Neural progenitor cell (in vitro differentiated cells): ENCODE results near the gene NIBAN1. TPM values are rescaled to one million over a fixed set of nuclear protein-coding genes. Genes with fewer than 3 reads are reported as not detected.

Experiments
- DNase-seq: peaks from one replicate; pipeline ENCODE4 v3.0.0-alpha.2; 2016; ENCODE audit warnings: low spot score
- H2AFZ ChIP-seq: fragments of 200-600 bp; sonication (generic); replicated peaks from 2 replicates; pipeline ENCODE4 v1.6.1; 2016; ENCODE audit warnings: antibody characterized with exemption
- H3F3A ChIP-seq: fragments of 200-600 bp; sonication (generic); 2 replicates; pipeline ENCODE4 v1.6.1; 2016; ENCODE audit warnings: antibody characterized with exemption, low read depth
- H3K27ac ChIP-seq: fragments of 200-600 bp; sonication (generic); 2 replicates; pipeline ENCODE4 v1.5.1; 2016; ENCODE audit warnings: mild to moderate bottlenecking
- H3K27me3 ChIP-seq: fragments of 200-600 bp; sonication (generic); 2 replicates; pipeline ENCODE4 v1.6.1; 2016; ENCODE audit warnings: mild to moderate bottlenecking, moderate library complexity
- H3K36me3 ChIP-seq: fragments of 200-600 bp; sonication (generic); 2 replicates; pipeline ENCODE4 v1.5.1; 2016
- H3K4me1 ChIP-seq: fragments of 200-600 bp; sonication (generic); 2 replicates; pipeline ENCODE4 v1.6.1; 2016; ENCODE audit warnings: mixed run types
- H3K4me2 ChIP-seq: fragments of 200-600 bp; sonication (generic); 2 replicates; pipeline ENCODE4 v1.6.1; 2016
- H3K4me3 ChIP-seq: fragments of 200-600 bp; sonication (generic); 2 replicates; pipeline ENCODE4 v1.5.1; 2016
- H3K79me2 ChIP-seq: fragments of 200-600 bp; sonication (generic); 2 replicates; pipeline ENCODE4 v1.6.1; 2016; ENCODE audit warnings: low read depth
- H3K9ac ChIP-seq: fragments of 200-600 bp; sonication (generic); 2 replicates; pipeline ENCODE4 v1.6.1; 2016
- H3K9me3 ChIP-seq: fragments of 200-600 bp; sonication (generic); 2 replicates; pipeline ENCODE4 v1.5.1; 2016; ENCODE audit warnings: low read depth
- H4K20me1 ChIP-seq: fragments of 200-600 bp; sonication (generic); 2 replicates; pipeline ENCODE4 v1.6.1; 2016; ENCODE audit warnings: low read depth
- H3K27ac Mint-ChIP-seq: 3 replicates; pipeline ENCODE4 v1.8.0; 2021; ENCODE audit warnings: mixed read lengths
- H3K27me3 Mint-ChIP-seq: 2 replicates; pipeline ENCODE4 v1.8.0; 2022; ENCODE audit warnings: low read depth, mild to moderate bottlenecking, inconsistent platforms, moderate library complexity, mixed read lengths; ENCODE audit not compliant: insufficient read depth
- H3K36me3 Mint-ChIP-seq: 3 replicates; pipeline ENCODE4 v1.8.0; 2021; ENCODE audit warnings: mixed read lengths
- H3K4me1 Mint-ChIP-seq: 3 replicates; pipeline ENCODE4 v1.8.0; 2021; ENCODE audit warnings: mixed read lengths
- H3K4me3 Mint-ChIP-seq: 3 replicates; pipeline ENCODE4 v1.8.0; 2021; ENCODE audit warnings: mild to moderate bottlenecking, moderate library complexity, mixed read lengths
- H3K9me3 Mint-ChIP-seq: 3 replicates; pipeline ENCODE4 v1.8.0; 2020; ENCODE audit warnings: mixed read lengths
- CTCF ChIP-seq: fragments of 200-600 bp; sonication (generic); IDR thresholded peaks from 2 replicates; pipeline ENCODE4 v1.5.1; 2017; ENCODE audit warnings: antibody characterized with exemption, mild to moderate bottlenecking
- EZH2 ChIP-seq: fragments of 200-600 bp; sonication (generic); IDR thresholded peaks from 2 replicates; pipeline ENCODE4 v1.6.1; 2017; ENCODE audit warnings: antibody characterized with exemption, mild to moderate bottlenecking, moderate library complexity
- EZH2phosphoT487 ChIP-seq: fragments of 200-600 bp; sonication (generic); IDR thresholded peaks from 2 replicates; pipeline ENCODE4 v1.6.1; 2017; ENCODE audit warnings: antibody characterized with exemption
- total RNA-seq: library from RNA; depleted of rRNA; stranded (reverse); fragments of >200 nt; gene quantifications from 2 replicates; pipeline ENCODE4 v1.2.3, GENCODE V29; 2015; ENCODE audit warnings: low replicate concordance

The NIBAN1 gene
- total RNA-seq, 1 donor from 2014 or later = 0.36 TPM

GRCh38 chr1:184932319-184932718 is 42.0 kb downstream of the NIBAN1 start:
- H3K9ac ChIP-seq = no peak overlapping the region
- H2AFZ ChIP-seq = no peak overlapping the region
- H3K9me3 ChIP-seq = no peaks in the 10 kb centered on the region
- H3K4me1 Mint-ChIP-seq = peaks cover 2% of the 10 kb centered on the region
- H3K4me1 ChIP-seq = no peaks in the 10 kb centered on the region
- H3K9me3 Mint-ChIP-seq = no peaks in the 10 kb centered on the region
- no peaks in the 10 kb centered on the region for H3K27me3 Mint-ChIP-seq
- no peaks in the 10 kb centered on the region for H3K79me2 ChIP-seq
- no peaks in the 10 kb centered on the region for H3K36me3 ChIP-seq
- H3K4me3 ChIP-seq = no peak overlapping the region
- no peak for DNase-seq
- no peaks in the 10 kb centered on the region for H3F3A ChIP-seq
- H3K27ac Mint-ChIP-seq = no peak overlapping the region
- no peak overlapping the region for H3K27ac ChIP-seq
- H4K20me1 ChIP-seq = no peaks in the 10 kb centered on the region
- H3K4me3 Mint-ChIP-seq = no peak overlapping the region
- TF ChIP-seq CTCF (no peak), EZH2phosphoT487 (no peak), EZH2 (no peak)
- no peaks in the 10 kb centered on the region for H3K36me3 Mint-ChIP-seq
- no peaks in the 10 kb centered on the region for H3K27me3 ChIP-seq
- no peak overlapping the region for H3K4me2 ChIP-seq

- no peaks in the 10 kb centered on the region for H3K36me3 ChIP-seq
- Mint-ChIP-seq H3K4me1 (peaks cover 2% of the 10 kb centered on the region), H3K27me3 (no peaks in the 10 kb centered on the region), H3K36me3 (no peaks in the 10 kb centered on the region), H3K4me3 (no peak overlapping the region), H3K9me3 (no peaks in the 10 kb centered on the region), H3K27ac (no peak overlapping the region)
- no peaks in the 10 kb centered on the region for H4K20me1 ChIP-seq
- H3K4me1 ChIP-seq = no peaks in the 10 kb centered on the region
- no peak overlapping the region for H2AFZ ChIP-seq
- DNase-seq = no peak
- no peaks in the 10 kb centered on the region for H3K27me3 ChIP-seq
- no peak overlapping the region for H3K4me2 ChIP-seq
- H3K9ac ChIP-seq = no peak overlapping the region
- no peaks in the 10 kb centered on the region for H3K9me3 ChIP-seq
- H3K79me2 ChIP-seq = no peaks in the 10 kb centered on the region
- H3K27ac ChIP-seq = no peak overlapping the region
- H3F3A ChIP-seq = no peaks in the 10 kb centered on the region
- TF ChIP-seq CTCF = no peak
- TF ChIP-seq EZH2 = no peak
- TF ChIP-seq EZH2phosphoT487 = no peak
- no peak overlapping the region for H3K4me3 ChIP-seq
Observed at GRCh38 chr1:184931566-184931965, 42.7 kb downstream of the NIBAN1 start.

- no peak overlapping the region for H3K9ac ChIP-seq
- no peak overlapping the region for H3K4me2 ChIP-seq
- H3F3A ChIP-seq = no peaks in the 10 kb centered on the region
- Mint-ChIP-seq H3K4me1 (no peaks in the 10 kb centered on the region), H3K27ac (no peak overlapping the region), H3K36me3 (no peaks in the 10 kb centered on the region), H3K27me3 (no peaks in the 10 kb centered on the region), H3K9me3 (no peaks in the 10 kb centered on the region), H3K4me3 (no peak overlapping the region)
- no peak overlapping the region for H2AFZ ChIP-seq
- H4K20me1 ChIP-seq = no peaks in the 10 kb centered on the region
- no peaks in the 10 kb centered on the region for H3K9me3 ChIP-seq
- no peak overlapping the region for H3K4me3 ChIP-seq
- no peak for DNase-seq
- H3K36me3 ChIP-seq = no peaks in the 10 kb centered on the region
- H3K4me1 ChIP-seq = no peaks in the 10 kb centered on the region
- no peaks in the 10 kb centered on the region for H3K27me3 ChIP-seq
- no peaks in the 10 kb centered on the region for H3K79me2 ChIP-seq
- TF ChIP-seq EZH2 (no peak), EZH2phosphoT487 (no peak), CTCF (no peak)
- H3K27ac ChIP-seq = no peak overlapping the region
Observed at GRCh38 chr1:184930645-184931044, 43.7 kb downstream of the NIBAN1 start.

- DNase-seq = no peak
- Histone ChIP-seq H3K9ac (no peak overlapping the region), H3K27ac (no peak overlapping the region), H3K4me3 (no peak overlapping the region), H4K20me1 (no peaks in the 10 kb centered on the region), H3K79me2 (no peaks in the 10 kb centered on the region), H3K9me3 (no peaks in the 10 kb centered on the region), H2AFZ (no peak overlapping the region), H3K36me3 (no peaks in the 10 kb centered on the region), H3K4me1 (no peaks in the 10 kb centered on the region), H3K4me2 (no peak overlapping the region), H3K27me3 (no peaks in the 10 kb centered on the region), H3F3A (no peaks in the 10 kb centered on the region)
- Mint-ChIP-seq H3K27me3 (no peaks in the 10 kb centered on the region), H3K36me3 (no peaks in the 10 kb centered on the region), H3K4me1 (no peaks in the 10 kb centered on the region), H3K9me3 (no peaks in the 10 kb centered on the region), H3K4me3 (no peak overlapping the region), H3K27ac (no peak overlapping the region)
- no peak for TF ChIP-seq CTCF
- TF ChIP-seq EZH2phosphoT487 = no peak
- no peak for TF ChIP-seq EZH2
Observed at GRCh38 chr1:184930232-184930631, 44.1 kb downstream of the NIBAN1 start.
